HL-60/S4 treated with phorbol 12-myristate 13-acetate at 8.2 ng/mL for 4 days and 3 days (cell line): ENCODE results near the gene SPEF2.
"Not testable (repeated sequence)": the region's sequence is repeated elsewhere in the genome, so short reads cannot be mapped to it uniquely, and the experiment has no call there.

Experiments
- in situ Hi-C: fragments of 300-500 bp; cut with MboI; formaldehyde crosslinking; loops from 2 replicates; pipeline ENCODE4 v1.15.0; 2022; ENCODE audit warnings: low sequenced_read_pairs

Gene SPEF2

DNA sequence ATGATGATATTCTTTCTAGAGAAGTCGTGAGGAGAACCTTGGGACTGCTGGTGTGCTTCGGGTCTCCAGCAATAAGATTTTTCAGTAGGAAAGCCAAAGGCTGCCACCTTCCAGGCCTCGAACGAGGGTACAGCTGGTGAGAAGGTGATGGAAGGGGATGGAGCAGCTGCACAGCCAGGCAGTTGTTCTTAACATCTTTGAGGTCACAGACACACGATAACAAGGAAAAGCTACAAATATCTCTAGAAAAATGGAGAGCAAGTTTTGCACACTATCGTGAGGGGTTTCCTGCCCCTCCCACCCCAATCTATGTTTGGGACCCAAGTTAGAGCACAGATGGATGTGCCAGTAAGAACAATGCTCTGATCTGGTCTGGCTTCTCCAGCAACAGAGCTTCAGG lies 232.2 kb downstream of the SPEF2 start:
- in situ Hi-C loops = no loop called here

GRCh38 chr5:35850967-35851680 lies 233.5 kb downstream of the SPEF2 start:
- in situ Hi-C loops = no loop called here

DNA sequence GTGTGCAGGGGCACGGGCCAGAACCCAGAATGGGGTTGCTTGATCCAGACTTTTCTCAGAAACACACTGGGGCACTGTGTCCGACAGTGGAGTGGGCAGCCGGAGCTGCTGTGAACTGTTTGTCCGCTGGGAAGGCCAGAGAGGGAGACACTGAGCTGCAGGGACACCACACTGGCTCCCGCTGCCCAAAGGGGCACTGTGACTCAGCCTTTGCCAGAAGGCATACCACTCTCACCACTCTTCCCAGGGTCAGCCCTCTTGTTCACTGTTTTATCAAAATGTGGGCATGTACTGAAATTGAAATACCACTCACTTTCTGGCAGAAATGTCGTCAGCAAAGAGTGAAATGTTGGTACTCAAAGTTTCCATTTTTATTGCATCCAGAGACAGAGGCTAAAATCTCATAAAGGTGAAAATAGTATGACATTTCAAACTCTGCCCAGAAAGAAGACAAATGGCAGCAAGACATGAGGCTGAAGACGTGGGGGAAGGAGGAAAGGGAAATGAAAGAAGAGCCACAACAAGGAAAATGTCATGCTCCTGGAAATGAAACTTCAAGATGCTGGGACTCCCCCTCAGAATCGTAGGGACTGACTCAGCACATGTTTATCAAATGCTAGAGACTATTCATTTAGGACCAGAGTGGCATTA lies 234.5 kb downstream of the SPEF2 start:
- in situ Hi-C loops = no loop called here

- in situ Hi-C loops = no loop called here
Observed at GRCh38 chr5:35852773-35853172, 235.1 kb downstream of the SPEF2 start.

DNA sequence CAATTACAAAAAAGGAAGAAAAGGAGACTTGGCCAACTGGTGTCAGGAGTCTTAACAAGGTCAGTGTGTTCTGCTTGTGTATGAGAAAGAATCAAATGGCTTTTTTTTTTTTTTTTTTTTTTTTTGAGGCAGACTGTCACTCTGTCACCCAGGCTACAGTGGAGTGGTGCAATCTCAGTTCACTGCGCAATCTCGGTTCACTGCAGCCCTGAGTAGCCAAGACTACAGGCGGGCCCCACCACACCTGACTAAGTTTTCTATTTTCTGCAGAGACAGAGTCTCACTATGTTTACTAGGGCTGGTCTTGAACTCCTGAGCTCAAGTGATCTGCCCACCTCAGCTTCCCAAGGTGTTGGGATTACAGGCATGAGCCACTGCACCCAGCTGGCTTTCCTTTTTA lies 236.0 kb downstream of the SPEF2 start:
- in situ Hi-C loops = no loop called here

- in situ Hi-C loops = no loop called here
Observed at GRCh38 chr5:35854248-35854647, 236.6 kb downstream of the SPEF2 start.

DNA sequence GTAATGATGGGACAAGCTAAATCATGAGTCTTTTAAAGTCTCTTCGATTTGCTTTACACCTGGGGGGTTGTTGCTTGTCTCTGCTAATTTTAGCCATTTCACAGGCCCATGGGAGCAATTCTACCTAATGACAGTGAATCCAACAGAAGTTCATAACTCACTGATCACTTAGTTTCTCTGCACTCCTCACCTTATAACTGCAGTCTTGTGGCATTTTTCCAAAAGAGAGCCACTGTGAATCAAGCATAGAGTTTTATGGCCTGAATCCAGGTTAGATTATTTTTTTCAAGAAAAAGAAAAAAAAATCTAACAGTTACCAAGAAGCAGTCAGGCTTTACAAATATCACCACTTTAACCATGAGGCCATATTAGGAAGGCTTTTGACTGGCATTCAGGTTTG lies 237.5 kb downstream of the SPEF2 start:
- in situ Hi-C loops = no loop called here

DNA sequence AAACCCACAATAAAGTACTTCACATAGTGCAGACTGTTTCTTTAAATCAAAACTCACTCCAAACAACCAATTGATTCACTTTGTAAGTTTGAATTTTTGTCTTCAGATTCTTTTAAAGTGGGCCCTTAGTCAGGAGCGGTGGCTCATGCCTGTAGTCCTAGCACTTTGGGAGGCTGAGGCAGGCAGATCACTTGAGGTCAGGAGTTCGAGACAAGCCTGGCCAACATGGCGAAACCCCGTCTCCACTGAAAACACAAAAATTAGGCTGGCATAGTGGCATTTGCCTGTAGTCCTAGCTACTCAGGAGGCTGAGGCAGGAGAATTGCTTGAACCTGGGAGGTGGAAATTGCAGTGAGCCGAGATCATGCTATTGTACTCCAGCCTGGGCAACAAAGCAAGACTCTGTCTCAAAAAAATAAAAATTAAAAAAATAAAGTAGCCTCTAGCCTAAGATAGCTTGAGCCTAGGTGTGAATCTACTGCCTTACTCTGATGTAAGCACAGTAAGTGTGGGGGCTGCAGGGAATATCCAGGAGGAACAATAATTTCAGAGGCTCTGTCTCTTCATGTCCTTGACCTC lies 238.6 kb downstream of the SPEF2 start:
- in situ Hi-C loops = not testable (repeated sequence)

DNA sequence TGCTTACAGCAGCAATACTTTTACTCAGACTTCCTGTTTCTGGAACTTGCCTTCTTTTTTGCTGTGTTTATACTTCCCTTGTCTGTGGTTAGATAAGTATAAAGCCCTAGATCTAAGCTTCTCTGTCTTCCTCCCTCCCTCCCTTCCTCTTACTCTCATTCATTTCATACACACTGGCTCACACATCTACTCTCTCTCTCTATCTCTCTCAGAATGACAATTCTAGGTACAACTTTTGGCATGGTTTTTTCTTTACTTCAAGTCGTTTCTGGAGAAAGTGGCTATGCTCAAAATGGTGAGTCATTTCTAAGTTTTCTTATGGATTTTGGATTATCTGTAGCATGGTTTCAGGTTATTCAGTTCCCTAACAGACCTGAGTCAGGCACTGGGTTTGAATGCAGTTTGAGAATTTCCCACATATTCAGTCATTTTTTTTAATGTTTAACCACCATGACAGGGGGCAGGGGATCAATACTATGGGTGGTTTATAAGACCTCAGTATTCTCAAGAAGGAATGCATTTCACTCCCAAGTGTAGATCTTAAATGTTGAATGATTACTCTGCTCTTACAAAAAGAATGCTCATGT lies 239.2 kb downstream of the SPEF2 start, which contains the start of gene IL7R:
IL7R (plus strand) TSS at position 127 of the 587 bp plus-strand sequence; CDS start at position 214, 87 bp downstream.
- in situ Hi-C loops = no loop called here

DNA sequence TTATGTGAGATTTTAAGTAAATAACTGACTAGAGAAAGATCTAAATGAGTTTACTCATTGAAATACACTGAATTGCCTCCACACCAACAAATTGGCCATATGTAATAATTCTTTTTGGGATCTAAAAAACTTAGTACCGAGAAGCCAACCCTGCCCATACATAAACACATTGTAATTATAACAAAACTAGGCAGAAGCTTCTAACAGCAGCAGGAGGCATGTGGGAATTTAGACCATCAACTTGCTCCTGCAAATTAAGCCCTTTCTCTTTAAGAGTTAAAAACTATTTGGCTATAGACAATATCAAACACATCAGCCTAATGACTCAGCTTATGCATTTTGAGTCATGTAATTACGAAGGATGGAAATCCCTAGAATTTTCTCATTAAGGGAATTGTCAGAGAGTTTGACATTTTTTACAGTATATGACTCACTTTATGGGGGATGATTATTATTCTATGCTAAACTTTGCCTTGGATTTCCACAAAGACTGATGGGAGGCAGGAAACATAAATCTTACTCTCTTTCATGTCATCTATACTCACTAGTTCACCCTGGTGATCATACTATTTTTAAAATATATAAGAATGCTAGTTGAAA lies 240.0 kb downstream of the SPEF2 start:
- in situ Hi-C loops = no loop called here

DNA sequence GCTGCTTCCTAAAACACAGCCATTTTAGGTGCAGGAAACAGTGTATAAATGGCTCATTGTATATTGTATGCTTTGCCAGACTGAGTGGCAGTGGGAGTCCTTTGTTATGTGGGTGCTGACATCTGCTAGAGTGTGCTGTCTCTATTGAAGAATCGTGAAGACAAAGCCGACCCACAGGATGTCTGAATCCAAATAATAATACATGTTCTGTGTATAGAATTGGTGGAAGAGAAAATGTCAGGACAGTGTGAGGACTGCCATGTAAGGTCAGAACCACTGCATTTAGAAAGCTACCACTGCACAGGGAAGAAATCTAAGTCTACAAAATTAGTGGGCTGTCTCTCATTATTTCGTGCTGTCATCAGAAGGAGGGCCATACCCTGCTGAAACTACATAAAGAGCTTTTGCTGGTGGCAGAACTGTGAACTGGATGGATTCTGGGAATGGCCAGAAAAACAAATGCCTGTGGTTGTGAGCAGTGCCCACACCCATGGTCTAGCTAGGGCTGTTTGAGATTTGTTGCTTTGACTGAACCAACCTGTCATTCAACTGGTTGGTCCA lies 241.5 kb downstream of the SPEF2 start:
- in situ Hi-C loops = no loop called here

DNA sequence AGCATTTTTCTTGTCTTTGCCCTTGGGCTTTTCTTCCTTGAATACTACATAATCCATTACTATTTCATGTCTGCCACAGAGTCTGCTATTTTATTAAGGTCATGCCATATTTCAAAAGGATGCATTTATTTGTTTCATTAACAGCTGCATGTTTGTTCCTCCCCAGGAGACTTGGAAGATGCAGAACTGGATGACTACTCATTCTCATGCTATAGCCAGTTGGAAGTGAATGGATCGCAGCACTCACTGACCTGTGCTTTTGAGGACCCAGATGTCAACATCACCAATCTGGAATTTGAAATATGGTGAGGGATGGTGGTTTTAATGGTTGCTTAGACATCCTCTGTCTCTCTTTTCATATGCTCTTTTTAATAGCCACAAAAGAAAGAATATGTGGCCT lies 243.0 kb downstream of the SPEF2 start:
- in situ Hi-C loops = no loop called here

DNA sequence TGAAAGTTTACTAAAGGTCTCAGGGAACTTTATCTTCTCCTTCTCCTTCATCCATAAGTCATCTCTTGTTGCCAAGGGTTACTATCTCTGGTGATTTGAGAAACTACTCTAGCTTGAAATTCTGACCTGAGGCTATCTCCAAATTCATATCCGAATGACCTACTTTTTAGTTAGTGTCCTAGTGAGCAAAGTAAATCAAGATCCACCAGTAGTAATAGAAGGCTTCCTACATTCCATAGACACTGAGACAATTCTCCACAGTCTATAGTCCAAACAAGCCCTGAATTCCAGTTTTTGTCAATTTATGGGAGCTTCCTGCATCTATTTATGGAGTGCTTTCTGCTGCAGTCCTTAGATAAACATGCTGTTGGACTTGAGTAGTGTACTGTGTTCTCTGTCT lies 244.1 kb downstream of the SPEF2 start:
- in situ Hi-C loops = no loop called here

GRCh38 chr5:35862126-35862525 lies 244.5 kb downstream of the SPEF2 start:
- in situ Hi-C loops = no loop called here

- in situ Hi-C loops = no loop called here
Observed at GRCh38 chr5:35863159-35863558, 245.5 kb downstream of the SPEF2 start.
